ENCODE measurements around the gene EQTN.

- no peak for TF ChIP-seq POLR2A (IDR thresholded peaks at IDR 0.05)
- TF ChIP-seq, protein P1, sequence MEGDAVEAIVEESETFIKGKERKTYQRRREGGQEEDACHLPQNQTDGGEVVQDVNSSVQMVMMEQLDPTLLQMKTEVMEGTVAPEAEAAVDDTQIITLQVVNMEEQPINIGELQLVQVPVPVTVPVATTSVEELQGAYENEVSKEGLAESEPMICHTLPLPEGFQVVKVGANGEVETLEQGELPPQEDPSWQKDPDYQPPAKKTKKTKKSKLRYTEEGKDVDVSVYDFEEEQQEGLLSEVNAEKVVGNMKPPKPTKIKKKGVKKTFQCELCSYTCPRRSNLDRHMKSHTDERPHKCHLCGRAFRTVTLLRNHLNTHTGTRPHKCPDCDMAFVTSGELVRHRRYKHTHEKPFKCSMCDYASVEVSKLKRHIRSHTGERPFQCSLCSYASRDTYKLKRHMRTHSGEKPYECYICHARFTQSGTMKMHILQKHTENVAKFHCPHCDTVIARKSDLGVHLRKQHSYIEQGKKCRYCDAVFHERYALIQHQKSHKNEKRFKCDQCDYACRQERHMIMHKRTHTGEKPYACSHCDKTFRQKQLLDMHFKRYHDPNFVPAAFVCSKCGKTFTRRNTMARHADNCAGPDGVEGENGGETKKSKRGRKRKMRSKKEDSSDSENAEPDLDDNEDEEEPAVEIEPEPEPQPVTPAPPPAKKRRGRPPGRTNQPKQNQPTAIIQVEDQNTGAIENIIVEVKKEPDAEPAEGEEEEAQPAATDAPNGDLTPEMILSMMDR (IDR thresholded peaks at IDR 0.05), result no peak
These were observed 16.1 kb downstream of the EQTN start for GRCh38 chr9:27280860-27281259.
